Smooth muscle cell of bladder (primary cell): ENCODE measurements around the gene GCSAML. TPM values are rescaled to one million over a fixed set of nuclear protein-coding genes. Genes with fewer than 3 reads are reported as not detected.

Experiments used
- total RNA-seq: library from RNA; depleted of rRNA; stranded (reverse); fragments of >200 nt; gene quantifications from 2 replicates; pipeline ENCODE4 v1.2.3, GENCODE V29; 2014

The GCSAML gene
- total RNA-seq, result not detected in 2 replicates

GRCh38 chr1:247548769-247549182 is at the start of gene GCSAML:
GCSAML (plus strand) TSS chr1:247549134; CDS start chr1:247549192, 58 bp downstream.

DNA sequence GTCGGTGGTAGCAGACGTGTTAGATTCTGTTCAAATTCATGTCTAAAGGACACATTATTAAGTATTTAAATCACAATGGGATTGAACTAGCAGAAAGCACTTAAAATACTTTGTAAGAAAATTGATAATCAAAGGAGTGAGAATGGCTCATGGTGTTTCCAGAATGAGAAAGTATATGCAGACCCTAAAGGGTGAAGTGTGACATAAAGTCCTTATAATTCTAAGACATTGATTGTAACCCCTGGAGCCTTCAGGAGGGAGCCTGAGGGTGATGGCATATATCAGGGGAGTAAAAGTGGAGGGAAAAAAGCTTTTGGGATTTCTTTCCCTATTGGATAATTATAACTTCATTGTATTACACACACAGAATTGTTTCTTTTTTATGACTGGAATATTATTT is 12.6 kb upstream of the GCSAML start, which contains the start of gene OR2C3:
Gene OR2C3 (minus strand): TSS at position 101 of the 400 bp plus-strand sequence. CDS start 3,929 bp downstream, outside the sequence.

DNA sequence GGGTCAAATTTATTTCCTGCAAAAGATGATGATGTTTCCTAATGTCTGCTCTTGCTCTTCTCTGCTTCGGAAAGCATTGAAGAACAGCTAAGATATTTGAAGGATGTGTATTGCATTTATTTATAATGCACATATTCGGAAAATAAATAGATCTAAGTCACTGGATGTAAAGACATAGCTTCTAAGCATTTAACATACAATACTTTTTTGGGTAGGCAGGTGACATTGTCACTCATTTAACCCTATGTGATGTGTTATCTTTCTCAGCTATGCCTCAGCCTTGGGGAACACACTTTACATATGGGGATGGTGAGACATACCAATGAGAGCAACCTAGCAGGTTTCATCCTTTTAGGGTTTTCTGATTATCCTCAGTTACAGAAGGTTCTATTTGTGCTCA is 39.1 kb downstream of the GCSAML start, which contains the start of gene OR2G2:
Gene OR2G2 (plus strand): TSS at position 301 of the 400 bp plus-strand sequence. CDS start 0 bp downstream, at position 301.

DNA sequence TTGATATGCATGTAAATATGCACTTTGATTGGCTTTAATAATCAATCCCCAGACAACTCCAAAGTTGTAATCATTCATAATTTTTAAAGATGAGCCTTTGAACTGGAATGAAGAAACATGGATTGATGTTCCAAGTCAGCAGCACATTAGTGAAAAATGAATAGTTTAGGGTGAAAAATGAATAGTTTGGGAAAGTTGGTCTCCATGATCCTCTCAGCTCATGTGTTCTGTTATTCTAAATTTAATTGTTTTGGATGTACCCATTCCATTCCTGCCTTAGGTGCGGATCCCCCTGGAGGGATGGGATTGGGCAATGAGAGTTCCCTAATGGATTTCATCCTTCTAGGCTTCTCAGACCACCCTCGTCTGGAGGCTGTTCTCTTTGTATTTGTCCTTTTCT is 56.4 kb downstream of the GCSAML start, which contains the start of gene OR2G3:
Gene OR2G3 (plus strand): TSS at position 301 of the 400 bp plus-strand sequence. CDS start 0 bp downstream, at position 301.

Other genes starting within 250 kb of the GCSAML start
- 8.6 and 9.1 TPM in 2 replicates for gene ZNF496, start 217.3 kb upstream of the GCSAML start, total RNA-seq
- gene NLRP3, start 133.0 kb upstream of the GCSAML start, total RNA-seq, result 0.09 and 0.14 TPM in 2 replicates
- not detected in 2 replicates for gene OR2B11, start 91.0 kb upstream of the GCSAML start, total RNA-seq
- not detected in 2 replicates for gene OR2C3, start 12.7 kb upstream of the GCSAML start, total RNA-seq
- gene OR2G2, start 39.2 kb downstream of the GCSAML start, total RNA-seq, result not detected in 2 replicates
- not detected in 2 replicates for gene OR2G3, start 56.5 kb downstream of the GCSAML start, total RNA-seq
- gene OR13G1, start 130.6 kb downstream of the GCSAML start, total RNA-seq, result not detected in 2 replicates
- not detected in 2 replicates for gene OR6F1, start 167.5 kb downstream of the GCSAML start, total RNA-seq
- not detected in 2 replicates for gene OR14K1, start 189.5 kb downstream of the GCSAML start, total RNA-seq
- gene OR14A2, start 199.0 kb downstream of the GCSAML start, total RNA-seq, result not detected in 2 replicates
- not detected in 2 replicates for gene OR1C1, start 211.4 kb downstream of the GCSAML start, total RNA-seq